ENCODE measurements around the gene FGF5. TPM values are rescaled to one million over a fixed set of nuclear protein-coding genes. Genes with fewer than 3 reads are reported as not detected.

Gene FGF5
- total RNA-seq, 1 donor from 2014 or later = 0.07 TPM

DNA sequence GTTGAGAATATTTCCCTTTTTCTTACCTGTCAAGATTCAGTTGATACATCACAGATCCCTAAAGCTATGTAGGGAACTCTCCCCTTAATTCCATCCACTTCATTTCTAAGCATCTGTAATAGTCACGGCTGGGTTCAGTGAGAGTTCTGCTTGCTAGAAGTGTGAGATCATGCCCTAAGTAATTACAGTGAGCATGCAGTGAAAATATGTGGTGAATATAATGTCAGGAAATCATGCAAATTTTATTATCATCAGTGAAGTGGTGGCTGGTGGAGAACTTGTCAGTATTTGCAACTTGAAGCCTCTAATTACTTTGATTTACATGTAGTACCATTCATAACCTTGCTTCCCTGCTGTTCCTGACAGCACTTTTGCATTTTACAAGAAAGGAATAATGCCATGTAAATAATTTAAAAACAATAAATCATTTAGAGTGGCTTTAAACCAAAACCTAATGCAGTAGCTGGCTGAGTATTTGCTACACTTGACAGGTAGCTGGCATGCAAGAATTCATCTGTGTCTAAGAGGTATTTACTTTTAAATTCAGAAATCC lies 40.8 kb downstream of the FGF5 start:
- H3K4me1 Mint-ChIP-seq = peaks cover 23% of the 10 kb centered on the region
- peak overlapping the region; percentile 15 for H3K27ac Mint-ChIP-seq
- H3K36me3 Mint-ChIP-seq = no peaks in the 10 kb centered on the region
- no peak for DNase-seq (ENCODE audit: low spot score in 2 of 2, unreplicated experiment in 2 of 2)
- TF ChIP-seq, protein P1, sequence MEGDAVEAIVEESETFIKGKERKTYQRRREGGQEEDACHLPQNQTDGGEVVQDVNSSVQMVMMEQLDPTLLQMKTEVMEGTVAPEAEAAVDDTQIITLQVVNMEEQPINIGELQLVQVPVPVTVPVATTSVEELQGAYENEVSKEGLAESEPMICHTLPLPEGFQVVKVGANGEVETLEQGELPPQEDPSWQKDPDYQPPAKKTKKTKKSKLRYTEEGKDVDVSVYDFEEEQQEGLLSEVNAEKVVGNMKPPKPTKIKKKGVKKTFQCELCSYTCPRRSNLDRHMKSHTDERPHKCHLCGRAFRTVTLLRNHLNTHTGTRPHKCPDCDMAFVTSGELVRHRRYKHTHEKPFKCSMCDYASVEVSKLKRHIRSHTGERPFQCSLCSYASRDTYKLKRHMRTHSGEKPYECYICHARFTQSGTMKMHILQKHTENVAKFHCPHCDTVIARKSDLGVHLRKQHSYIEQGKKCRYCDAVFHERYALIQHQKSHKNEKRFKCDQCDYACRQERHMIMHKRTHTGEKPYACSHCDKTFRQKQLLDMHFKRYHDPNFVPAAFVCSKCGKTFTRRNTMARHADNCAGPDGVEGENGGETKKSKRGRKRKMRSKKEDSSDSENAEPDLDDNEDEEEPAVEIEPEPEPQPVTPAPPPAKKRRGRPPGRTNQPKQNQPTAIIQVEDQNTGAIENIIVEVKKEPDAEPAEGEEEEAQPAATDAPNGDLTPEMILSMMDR (IDR thresholded peaks at IDR 0.05; ENCODE audit: unreplicated experiment) = no peak
- no peaks in the 10 kb centered on the region for H3K9me3 Mint-ChIP-seq
- H3K4me3 Mint-ChIP-seq = no peak overlapping the region
- H3K27me3 Mint-ChIP-seq (ENCODE audit: low read depth) = peaks cover 47% of the 10 kb centered on the region

DNA sequence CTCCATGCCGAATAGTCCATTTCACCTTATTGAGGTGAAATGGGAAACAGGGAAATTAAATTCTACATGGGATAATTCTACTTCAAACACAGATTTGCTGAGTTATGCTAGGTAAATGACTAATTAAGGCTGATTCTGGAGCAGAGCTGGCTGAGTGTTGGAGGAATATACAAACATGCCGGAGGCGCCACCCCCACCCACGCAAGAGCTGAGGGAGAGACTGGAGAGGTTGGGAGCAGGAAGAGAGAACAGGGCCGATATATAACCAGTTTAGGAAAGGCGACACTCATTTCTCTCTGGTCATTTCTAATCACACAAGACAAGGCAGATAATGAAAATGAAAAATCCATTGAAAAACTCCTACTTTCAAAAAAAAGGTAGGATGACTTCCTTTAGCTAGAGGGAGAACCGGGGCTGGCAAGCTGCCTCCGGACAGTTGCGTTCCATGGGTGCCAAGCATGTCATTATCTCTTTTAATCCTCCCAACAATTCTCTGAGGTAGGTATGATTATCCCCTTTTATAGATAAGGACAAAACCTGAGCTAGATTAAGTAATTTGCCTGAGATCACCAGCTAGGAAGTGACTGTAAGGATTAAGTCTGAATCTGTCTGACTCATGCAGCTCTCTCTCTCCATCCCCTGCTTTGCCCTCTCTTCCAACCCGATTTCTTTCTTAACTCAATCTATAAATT lies 41.5 kb downstream of the FGF5 start:
- peak overlapping the region; percentile 2 for H3K4me3 Mint-ChIP-seq
- TF ChIP-seq, protein P1 (IDR thresholded peaks at IDR 0.05; ENCODE audit: unreplicated experiment) = no peak
- H3K27me3 Mint-ChIP-seq (ENCODE audit: low read depth) = peaks cover 48% of the 10 kb centered on the region
- H3K9me3 Mint-ChIP-seq = no peaks in the 10 kb centered on the region
- peaks cover 23% of the 10 kb centered on the region for H3K4me1 Mint-ChIP-seq
- H3K27ac Mint-ChIP-seq = peak overlapping the region; percentile 15
- H3K36me3 Mint-ChIP-seq = no peaks in the 10 kb centered on the region
- DNase-seq (ENCODE audit: low spot score in 2 of 2, unreplicated experiment in 2 of 2) = peak in 1 of 2 experiments; percentile 42

DNA sequence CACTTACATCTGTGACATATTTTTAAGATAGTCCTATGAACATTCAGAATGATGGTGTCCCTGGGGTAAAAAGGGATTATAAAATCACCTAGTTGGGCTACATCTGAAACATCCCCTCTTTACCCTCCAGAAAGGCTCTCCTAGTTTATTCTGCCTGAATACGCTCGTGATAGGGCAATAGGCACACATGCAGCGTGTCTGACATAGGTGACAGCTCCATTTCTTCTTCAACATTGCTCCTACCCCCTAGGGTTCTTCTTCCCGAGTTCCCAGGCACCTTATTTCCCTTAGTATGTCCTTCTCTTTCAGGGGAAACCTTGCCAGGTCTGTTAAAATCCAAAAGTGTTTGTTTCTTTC lies 42.0 kb downstream of the FGF5 start:
- no peak for DNase-seq (ENCODE audit: low spot score in 2 of 2, unreplicated experiment in 2 of 2)
- no peak overlapping the region for H3K4me3 Mint-ChIP-seq
- peaks cover 51% of the 10 kb centered on the region for H3K27me3 Mint-ChIP-seq (ENCODE audit: low read depth)

DNA sequence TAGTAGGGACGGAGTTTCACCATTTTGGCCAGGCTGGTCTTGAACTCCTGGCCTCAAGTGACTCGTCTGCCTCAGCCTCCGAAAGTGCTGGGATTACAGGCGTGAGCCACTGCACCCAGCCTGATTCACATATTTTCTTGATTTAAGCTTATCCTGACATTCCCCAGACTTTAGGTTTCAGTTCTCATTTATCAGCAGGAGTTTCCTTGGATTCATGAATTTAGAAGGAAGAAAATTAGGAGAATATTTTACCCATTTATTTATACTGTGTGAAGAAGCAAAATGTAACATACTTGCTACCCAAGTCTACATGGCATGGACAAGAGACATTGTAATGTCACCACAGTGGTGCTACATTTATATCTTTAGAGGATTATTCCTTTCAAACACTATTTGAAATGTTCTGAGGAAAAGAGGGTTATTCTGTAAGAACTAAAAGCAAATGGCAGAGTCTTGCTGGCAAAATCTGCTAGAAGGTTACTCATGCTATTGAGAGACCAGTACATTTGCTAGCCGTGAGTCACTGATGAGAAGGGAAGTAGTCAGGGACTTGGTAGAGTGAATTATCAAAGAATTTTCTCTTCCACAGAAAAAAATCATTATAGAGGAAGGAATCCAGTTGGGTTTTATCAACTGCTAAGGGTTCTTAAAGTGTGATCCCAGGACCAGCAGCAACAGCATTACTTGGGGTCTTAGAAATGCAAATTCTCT lies 43.0 kb downstream of the FGF5 start:
- Mint-ChIP-seq H3K27me3 (ENCODE audit: low read depth) (peaks cover 57% of the 10 kb centered on the region), H3K27ac (no peak overlapping the region), H3K36me3 (no peaks in the 10 kb centered on the region), H3K9me3 (no peaks in the 10 kb centered on the region), H3K4me1 (peaks cover 23% of the 10 kb centered on the region), H3K4me3 (no peak overlapping the region)
- TF ChIP-seq, protein P1 (IDR thresholded peaks at IDR 0.05; ENCODE audit: unreplicated experiment) = no peak
- no peak for DNase-seq (ENCODE audit: low spot score in 2 of 2, unreplicated experiment in 2 of 2)

More for the DNA sequence above, 42.0 kb downstream of the FGF5 start:
- Mint-ChIP-seq H3K4me1 (peaks cover 23% of the 10 kb centered on the region), H3K9me3 (no peaks in the 10 kb centered on the region), H3K36me3 (no peaks in the 10 kb centered on the region), H3K27ac (no peak overlapping the region)
- TF ChIP-seq, protein P1 (IDR thresholded peaks at IDR 0.05; ENCODE audit: unreplicated experiment) = no peak

DNA sequence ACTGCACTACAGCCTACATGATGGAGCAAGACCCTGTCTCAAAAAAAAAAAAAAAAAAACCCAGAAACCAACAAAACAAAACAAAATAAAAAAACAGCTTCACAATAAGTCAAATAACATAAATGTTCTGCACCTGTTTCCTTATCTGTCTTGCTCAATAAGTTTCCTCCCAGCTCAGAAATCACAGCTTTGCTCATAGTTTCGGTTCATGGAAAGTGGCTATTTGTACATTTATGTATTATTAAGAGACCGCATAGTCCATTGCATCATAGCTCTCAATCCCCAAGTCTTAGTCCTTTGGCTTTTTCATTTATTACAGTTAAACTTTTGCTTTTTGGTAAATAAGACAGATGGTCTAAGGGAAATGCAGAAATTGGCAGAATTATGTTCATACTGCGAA lies 44.7 kb downstream of the FGF5 start:
- H3K27ac Mint-ChIP-seq = no peak overlapping the region

More for the DNA sequence above, 44.7 kb downstream of the FGF5 start:
- H3K4me1 Mint-ChIP-seq = peaks cover 23% of the 10 kb centered on the region
- H3K36me3 Mint-ChIP-seq = no peaks in the 10 kb centered on the region
- DNase-seq (ENCODE audit: low spot score in 2 of 2, unreplicated experiment in 2 of 2) = no peak
- TF ChIP-seq, protein P1 (IDR thresholded peaks at IDR 0.05; ENCODE audit: unreplicated experiment) = no peak
- H3K4me3 Mint-ChIP-seq = no peak overlapping the region
- H3K27me3 Mint-ChIP-seq (ENCODE audit: low read depth) = peaks cover 59% of the 10 kb centered on the region
- H3K9me3 Mint-ChIP-seq = no peaks in the 10 kb centered on the region

All from mesothelial cell of epicardium (in vitro differentiated cells).